NCI-H2196 (cell line): Measurements from ENCODE around the gene APOBEC3F.
"Not testable (repeated sequence)": the region's sequence is repeated elsewhere in the genome, so short reads cannot be mapped to it uniquely, and the experiment has no call there.

Source experiments
- DNase-seq: peaks from one replicate; lab custom pipeline; 2025; ENCODE audit not compliant: unreplicated experiment; lab: John Stamatoyannopoulos, UW

APOBEC3F gene

DNA sequence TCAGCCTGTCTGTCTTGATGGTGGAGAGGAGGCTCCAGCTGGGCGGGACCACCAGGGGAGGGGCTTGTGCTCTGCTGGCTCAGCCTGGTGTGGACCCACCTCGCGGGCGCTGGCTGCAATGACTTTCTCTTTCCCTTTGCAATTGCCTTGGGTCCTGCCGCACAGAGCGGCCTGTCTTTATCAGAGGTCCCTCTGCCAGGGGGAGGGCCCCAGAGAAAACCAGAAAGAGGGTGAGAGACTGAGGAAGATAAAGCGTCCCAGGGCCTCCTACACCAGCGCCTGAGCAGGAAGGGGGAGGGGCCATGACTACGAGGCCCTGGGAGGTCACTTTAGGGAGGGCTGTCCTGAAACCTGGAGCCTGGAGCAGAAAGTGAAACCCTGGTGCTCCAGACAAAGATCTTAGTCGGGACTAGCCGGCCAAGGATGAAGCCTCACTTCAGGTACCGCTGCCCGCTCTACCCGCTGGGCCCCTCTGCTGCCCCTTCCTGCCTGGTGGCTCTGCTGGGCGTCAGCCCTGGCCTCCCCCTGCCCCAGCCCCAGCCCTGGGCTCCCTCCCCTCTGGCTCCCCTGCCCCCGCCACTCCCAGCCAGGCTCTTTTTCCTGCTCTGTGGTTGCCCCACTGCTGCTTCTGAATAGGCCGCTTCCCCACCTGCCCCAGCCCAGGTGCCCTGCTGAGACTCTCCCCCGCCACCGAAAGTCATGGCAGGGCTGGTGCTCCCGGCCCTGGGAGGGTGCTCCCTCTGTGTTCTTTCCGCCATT is at the start of gene APOBEC3F:
APOBEC3F (plus strand) TSS at position 327 of the 759 bp plus-strand sequence; CDS start at position 424, 97 bp downstream.
- peak; percentile 0 for DNase-seq

GRCh38 chr22:38992871-38993371 is 47.7 kb upstream of the APOBEC3F start:
- peak; percentile 58 for DNase-seq

DNA sequence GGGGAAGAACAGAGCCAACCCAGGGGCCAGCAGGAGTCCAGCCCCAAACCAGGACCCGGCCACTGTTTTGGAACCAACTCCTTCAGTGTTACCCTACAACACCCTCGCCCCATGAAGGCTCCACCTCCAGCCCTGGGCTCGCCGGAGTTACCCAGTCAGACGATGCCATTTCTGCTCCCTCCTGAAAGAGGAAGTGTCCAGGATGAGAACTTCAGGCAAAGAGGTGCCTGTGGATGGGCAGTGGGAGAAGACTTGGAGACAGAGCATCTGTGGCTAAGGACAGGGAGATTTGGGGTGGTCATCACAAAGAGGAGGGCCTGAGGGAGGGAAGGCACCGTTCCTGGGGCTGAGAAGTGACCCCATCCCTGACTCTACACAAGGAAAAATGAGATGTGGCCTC is 44.6 kb upstream of the APOBEC3F start:
- no peak for DNase-seq

DNA sequence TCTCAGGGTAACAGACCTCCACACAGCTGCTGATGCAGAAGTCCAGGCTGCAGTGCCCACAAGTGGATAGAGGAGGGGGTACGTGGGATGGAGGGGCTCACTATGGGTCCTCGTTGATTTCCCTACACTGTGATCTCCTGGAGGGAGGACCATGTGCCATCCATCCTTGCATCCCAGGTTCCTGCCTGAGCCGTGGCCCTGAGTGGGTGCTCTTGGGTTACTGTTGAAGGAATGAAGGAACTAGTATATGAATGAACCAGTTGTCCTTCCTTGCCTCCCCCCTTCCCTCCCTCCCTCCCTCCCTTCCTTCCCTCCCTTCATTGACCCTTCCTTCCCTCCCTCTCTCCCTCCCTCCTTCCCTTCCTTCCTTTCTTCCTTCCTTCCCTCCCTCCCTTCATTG is 43.1 kb upstream of the APOBEC3F start:
- no peak for DNase-seq

GRCh38 chr22:39003165-39003638 is 37.5 kb upstream of the APOBEC3F start:
- DNase-seq: peak; percentile 77

DNA sequence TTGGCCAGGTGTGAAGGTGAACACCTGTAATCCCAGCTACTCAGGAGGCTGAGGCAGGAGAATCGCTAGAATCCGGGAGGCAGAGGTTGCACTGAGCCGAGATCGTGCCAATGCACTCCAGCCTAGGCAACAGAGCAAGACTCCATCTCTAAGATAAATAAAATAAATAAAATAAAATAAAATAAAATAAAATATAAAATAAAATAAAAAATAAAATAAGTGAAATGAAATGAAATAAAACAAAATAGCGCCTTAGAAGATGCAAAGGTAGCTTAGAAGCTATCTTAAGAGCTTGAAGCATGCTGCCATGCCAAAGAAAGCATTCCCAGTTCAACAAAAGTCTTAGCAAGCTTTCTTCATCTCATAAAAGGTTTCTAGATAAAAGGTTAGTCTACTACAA is 33.5 kb upstream of the APOBEC3F start:
- no peak for DNase-seq

GRCh38 chr22:39008271-39008850 is 32.3 kb upstream of the APOBEC3F start:
- not testable (repeated sequence) for DNase-seq

DNA sequence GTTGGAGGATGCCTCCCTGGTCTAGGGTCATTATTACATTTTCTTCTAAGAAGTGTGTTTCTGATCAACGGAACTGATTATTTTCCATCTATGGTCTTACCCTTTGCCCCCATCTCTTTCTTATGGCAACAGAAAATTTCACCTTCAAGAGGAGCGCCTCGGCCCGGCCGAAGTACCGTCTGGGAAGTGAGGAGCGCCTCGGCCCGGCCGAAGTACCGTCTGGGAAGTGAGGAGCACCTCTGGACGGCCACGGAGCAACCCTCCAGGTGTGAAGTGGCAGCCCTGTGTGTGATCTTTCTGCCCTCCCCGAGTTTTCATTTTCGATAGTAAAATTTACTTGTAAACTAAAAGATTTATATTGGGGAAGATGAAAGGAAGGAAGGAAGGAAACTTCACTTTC is 29.7 kb upstream of the APOBEC3F start:
- no peak for DNase-seq

- DNase-seq: no peak
These were observed 27.8 kb upstream of the APOBEC3F start for GRCh38 chr22:39012533-39013511.

- not testable (repeated sequence) for DNase-seq
These were observed 27.1 kb upstream of the APOBEC3F start for GRCh38 chr22:39013561-39013941.

DNA sequence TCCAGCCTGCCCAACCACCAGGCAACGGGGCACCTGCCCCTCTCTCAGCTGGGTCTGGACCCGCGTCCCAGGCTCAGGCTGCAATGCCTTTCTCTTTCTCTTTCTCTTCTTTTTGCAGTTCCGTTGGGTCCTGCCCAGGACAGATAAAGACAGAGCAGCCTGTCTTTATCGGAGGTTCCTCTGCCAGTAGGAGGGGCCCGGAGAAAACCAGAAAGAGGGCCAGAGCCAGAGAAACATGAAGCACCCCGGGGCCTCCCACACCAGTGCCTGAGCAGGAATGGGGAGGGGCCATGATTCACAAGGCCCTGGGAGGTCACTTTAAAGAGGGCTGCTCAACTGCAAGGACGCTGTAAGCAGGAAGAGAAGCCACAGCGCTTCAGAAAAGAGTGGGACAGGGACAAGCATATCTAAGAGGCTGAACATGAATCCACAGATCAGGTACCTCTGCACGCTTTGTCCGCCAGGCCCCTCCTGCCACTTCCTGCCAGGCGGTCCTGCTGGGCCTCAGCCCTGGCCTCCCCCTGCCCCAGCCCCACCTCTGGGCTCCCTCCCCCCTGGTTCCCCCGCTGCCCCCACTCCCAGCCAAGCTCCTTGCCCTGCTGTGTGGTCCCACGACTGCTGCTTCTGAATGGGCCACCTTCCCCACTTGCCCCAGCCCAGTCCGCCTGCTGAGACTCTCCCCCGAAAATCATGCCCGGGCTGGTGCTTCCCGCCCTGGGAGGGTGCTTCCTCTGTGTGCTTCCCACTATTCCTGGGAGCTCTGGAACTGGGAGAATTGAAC is 26.5 kb upstream of the APOBEC3F start, which contains the start of gene APOBEC3C:
APOBEC3C (plus strand) TSS at position 316 of the 781 bp plus-strand sequence; CDS start at position 422, 106 bp downstream.
- DNase-seq: peak; percentile 17

DNA sequence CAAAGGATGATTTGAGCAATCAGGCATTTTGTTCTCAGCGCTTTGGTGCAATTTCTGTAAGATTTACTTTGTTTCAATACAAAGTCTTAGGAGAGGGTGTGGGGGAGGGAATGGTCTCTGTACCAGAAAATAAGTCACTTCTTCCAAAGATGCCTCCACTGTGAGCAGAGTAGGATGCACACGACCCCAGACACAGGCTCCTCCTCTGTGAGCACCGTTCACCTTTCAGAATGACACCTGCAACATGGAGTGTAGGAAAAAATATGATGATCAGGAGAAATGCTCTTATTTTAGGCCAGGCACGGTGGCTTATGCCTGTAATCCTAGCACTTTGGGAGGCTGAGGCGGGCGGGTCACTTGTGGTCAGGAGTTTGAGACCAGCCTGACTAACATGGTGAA is 25.9 kb upstream of the APOBEC3F start:
- DNase-seq: not testable (repeated sequence)

DNA sequence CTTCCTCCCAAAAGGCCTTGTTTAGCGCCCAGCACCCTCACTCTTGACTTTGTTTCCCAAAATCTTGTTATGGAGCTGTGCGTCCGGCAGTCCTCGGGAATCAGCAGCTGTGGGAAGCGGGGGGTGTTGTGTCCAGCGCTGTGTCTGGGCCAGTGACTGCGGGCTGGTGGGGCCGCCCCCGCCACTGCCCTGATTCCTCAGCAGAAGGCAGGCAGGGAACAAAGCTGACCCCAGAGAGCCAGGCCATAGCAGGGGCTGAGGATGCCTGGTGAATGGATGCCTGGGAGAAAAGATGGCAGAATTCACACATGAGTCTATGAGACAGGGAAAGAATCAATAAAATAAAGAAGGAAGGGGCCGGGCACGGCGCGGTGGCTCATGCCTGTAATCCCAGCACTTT is 24.1 kb upstream of the APOBEC3F start:
- no peak for DNase-seq

- no peak for DNase-seq
These were observed 22.9 kb upstream of the APOBEC3F start for GRCh38 chr22:39017596-39018365.

- DNase-seq: not testable (repeated sequence)
These were observed 20.5 kb upstream of the APOBEC3F start for GRCh38 chr22:39020021-39020651.

- DNase-seq: no peak
These were observed 19.0 kb upstream of the APOBEC3F start for GRCh38 chr22:39021552-39022250.

GRCh38 chr22:39024519-39025308 is 15.9 kb upstream of the APOBEC3F start:
- no peak for DNase-seq
